ENCODE measurements around the gene ZBTB7A.

The ZBTB7A gene

DNA sequence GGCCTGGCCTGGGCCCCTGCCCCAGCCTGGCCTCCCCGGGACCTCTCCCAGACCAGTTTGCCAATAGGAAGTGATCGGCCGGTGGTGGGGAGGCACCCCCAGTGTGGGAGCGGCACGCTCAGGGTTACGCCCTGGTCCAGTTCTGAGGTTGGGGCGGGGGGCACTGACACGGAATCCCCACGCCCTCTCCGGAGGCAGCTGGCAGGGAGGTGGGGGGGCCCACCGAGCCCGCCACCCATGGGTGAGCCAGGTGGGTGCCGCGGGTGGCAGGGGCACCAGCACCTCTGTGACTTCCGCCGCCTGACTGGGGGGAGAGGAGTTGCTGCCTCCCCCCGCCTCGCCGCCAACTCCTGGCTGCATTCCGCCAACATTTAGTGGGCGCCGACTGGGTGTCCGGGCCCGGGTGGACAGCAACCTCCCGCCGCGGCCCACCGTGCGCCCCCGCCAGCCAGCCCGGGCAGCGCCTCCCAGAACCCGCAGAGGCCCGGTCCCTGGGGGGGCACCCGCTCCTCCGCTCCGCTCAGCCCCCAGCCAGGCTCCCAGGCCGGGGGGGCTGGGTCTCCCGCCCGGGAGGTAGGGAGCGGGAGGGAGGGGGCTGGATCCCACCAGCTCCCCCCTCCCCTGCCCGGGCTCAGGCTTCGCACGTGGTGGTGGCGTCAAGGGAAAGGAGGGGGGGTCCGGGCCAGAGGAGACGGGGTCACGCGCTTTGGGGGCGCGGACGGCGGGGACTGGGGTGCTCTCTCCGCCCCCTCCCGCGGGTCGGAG lies 2.0 kb downstream of the ZBTB7A start (continued):
- TF ChIP-seq, protein P1, sequence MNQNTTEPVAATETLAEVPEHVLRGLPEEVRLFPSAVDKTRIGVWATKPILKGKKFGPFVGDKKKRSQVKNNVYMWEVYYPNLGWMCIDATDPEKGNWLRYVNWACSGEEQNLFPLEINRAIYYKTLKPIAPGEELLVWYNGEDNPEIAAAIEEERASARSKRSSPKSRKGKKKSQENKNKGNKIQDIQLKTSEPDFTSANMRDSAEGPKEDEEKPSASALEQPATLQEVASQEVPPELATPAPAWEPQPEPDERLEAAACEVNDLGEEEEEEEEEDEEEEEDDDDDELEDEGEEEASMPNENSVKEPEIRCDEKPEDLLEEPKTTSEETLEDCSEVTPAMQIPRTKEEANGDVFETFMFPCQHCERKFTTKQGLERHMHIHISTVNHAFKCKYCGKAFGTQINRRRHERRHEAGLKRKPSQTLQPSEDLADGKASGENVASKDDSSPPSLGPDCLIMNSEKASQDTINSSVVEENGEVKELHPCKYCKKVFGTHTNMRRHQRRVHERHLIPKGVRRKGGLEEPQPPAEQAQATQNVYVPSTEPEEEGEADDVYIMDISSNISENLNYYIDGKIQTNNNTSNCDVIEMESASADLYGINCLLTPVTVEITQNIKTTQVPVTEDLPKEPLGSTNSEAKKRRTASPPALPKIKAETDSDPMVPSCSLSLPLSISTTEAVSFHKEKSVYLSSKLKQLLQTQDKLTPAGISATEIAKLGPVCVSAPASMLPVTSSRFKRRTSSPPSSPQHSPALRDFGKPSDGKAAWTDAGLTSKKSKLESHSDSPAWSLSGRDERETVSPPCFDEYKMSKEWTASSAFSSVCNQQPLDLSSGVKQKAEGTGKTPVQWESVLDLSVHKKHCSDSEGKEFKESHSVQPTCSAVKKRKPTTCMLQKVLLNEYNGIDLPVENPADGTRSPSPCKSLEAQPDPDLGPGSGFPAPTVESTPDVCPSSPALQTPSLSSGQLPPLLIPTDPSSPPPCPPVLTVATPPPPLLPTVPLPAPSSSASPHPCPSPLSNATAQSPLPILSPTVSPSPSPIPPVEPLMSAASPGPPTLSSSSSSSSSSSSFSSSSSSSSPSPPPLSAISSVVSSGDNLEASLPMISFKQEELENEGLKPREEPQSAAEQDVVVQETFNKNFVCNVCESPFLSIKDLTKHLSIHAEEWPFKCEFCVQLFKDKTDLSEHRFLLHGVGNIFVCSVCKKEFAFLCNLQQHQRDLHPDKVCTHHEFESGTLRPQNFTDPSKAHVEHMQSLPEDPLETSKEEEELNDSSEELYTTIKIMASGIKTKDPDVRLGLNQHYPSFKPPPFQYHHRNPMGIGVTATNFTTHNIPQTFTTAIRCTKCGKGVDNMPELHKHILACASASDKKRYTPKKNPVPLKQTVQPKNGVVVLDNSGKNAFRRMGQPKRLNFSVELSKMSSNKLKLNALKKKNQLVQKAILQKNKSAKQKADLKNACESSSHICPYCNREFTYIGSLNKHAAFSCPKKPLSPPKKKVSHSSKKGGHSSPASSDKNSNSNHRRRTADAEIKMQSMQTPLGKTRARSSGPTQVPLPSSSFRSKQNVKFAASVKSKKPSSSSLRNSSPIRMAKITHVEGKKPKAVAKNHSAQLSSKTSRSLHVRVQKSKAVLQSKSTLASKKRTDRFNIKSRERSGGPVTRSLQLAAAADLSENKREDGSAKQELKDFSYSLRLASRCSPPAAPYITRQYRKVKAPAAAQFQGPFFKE (tag by site-specific recombination; IDR thresholded peaks at IDR 0.05; ENCODE audit: borderline replicate concordance), result 0 out of 2 replicates have a peak, but pooled peaks have one; percentile 67
- TF ChIP-seq, protein P2, sequence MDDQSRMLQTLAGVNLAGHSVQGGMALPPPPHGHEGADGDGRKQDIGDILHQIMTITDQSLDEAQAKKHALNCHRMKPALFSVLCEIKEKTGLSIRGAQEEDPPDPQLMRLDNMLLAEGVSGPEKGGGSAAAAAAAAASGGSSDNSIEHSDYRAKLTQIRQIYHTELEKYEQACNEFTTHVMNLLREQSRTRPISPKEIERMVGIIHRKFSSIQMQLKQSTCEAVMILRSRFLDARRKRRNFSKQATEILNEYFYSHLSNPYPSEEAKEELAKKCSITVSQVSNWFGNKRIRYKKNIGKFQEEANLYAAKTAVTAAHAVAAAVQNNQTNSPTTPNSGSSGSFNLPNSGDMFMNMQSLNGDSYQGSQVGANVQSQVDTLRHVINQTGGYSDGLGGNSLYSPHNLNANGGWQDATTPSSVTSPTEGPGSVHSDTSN (CRISPR knock-in tag; IDR thresholded peaks at IDR 0.05), result no peak
- no peak for TF ChIP-seq WT1 (tag by site-specific recombination; IDR thresholded peaks at IDR 0.05)
- TF ChIP-seq, protein P3, sequence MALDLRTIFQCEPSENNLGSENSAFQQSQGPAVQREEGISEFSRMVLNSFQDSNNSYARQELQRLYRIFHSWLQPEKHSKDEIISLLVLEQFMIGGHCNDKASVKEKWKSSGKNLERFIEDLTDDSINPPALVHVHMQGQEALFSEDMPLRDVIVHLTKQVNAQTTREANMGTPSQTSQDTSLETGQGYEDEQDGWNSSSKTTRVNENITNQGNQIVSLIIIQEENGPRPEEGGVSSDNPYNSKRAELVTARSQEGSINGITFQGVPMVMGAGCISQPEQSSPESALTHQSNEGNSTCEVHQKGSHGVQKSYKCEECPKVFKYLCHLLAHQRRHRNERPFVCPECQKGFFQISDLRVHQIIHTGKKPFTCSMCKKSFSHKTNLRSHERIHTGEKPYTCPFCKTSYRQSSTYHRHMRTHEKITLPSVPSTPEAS (tag by site-specific recombination; IDR thresholded peaks at IDR 0.05), result no peak
- TF ChIP-seq, protein P4, sequence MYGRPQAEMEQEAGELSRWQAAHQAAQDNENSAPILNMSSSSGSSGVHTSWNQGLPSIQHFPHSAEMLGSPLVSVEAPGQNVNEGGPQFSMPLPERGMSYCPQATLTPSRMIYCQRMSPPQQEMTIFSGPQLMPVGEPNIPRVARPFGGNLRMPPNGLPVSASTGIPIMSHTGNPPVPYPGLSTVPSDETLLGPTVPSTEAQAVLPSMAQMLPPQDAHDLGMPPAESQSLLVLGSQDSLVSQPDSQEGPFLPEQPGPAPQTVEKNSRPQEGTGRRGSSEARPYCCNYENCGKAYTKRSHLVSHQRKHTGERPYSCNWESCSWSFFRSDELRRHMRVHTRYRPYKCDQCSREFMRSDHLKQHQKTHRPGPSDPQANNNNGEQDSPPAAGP (tag by site-specific recombination; IDR thresholded peaks at IDR 0.05), result no peak; the same call in none of the 2 replicates
- TF ChIP-seq ZFP69B (tag by site-specific recombination; IDR thresholded peaks at IDR 0.05), result peak; percentile 69; the same call in 1 of the 2 replicates
- TF ChIP-seq, protein P5, sequence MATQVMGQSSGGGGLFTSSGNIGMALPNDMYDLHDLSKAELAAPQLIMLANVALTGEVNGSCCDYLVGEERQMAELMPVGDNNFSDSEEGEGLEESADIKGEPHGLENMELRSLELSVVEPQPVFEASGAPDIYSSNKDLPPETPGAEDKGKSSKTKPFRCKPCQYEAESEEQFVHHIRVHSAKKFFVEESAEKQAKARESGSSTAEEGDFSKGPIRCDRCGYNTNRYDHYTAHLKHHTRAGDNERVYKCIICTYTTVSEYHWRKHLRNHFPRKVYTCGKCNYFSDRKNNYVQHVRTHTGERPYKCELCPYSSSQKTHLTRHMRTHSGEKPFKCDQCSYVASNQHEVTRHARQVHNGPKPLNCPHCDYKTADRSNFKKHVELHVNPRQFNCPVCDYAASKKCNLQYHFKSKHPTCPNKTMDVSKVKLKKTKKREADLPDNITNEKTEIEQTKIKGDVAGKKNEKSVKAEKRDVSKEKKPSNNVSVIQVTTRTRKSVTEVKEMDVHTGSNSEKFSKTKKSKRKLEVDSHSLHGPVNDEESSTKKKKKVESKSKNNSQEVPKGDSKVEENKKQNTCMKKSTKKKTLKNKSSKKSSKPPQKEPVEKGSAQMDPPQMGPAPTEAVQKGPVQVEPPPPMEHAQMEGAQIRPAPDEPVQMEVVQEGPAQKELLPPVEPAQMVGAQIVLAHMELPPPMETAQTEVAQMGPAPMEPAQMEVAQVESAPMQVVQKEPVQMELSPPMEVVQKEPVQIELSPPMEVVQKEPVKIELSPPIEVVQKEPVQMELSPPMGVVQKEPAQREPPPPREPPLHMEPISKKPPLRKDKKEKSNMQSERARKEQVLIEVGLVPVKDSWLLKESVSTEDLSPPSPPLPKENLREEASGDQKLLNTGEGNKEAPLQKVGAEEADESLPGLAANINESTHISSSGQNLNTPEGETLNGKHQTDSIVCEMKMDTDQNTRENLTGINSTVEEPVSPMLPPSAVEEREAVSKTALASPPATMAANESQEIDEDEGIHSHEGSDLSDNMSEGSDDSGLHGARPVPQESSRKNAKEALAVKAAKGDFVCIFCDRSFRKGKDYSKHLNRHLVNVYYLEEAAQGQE (tag by site-specific recombination; IDR thresholded peaks at IDR 0.05), result peak; percentile 83
- TF ChIP-seq, protein P6, sequence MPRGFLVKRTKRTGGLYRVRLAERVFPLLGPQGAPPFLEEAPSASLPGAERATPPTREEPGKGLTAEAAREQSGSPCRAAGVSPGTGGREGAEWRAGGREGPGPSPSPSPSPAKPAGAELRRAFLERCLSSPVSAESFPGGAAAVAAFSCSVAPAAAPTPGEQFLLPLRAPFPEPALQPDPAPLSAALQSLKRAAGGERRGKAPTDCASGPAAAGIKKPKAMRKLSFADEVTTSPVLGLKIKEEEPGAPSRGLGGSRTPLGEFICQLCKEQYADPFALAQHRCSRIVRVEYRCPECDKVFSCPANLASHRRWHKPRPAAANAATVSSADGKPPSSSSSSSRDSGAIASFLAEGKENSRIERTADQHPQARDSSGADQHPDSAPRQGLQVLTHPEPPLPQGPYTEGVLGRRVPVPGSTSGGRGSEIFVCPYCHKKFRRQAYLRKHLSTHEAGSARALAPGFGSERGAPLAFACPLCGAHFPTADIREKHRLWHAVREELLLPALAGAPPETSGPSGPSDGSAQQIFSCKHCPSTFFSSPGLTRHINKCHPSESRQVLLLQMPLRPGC (tag by site-specific recombination; IDR thresholded peaks at IDR 0.05), result no peak
- no peak for TF ChIP-seq ZNF596 (tag by site-specific recombination; IDR thresholded peaks at IDR 0.05)
- no peak for TF ChIP-seq ZNF132 (tag by site-specific recombination; IDR thresholded peaks at IDR 0.05; ENCODE audit: borderline replicate concordance)
- TF ChIP-seq ZNF830 (tag by site-specific recombination; IDR thresholded peaks at IDR 0.05; ENCODE audit: low read depth), result no peak
- TF ChIP-seq, protein P7, sequence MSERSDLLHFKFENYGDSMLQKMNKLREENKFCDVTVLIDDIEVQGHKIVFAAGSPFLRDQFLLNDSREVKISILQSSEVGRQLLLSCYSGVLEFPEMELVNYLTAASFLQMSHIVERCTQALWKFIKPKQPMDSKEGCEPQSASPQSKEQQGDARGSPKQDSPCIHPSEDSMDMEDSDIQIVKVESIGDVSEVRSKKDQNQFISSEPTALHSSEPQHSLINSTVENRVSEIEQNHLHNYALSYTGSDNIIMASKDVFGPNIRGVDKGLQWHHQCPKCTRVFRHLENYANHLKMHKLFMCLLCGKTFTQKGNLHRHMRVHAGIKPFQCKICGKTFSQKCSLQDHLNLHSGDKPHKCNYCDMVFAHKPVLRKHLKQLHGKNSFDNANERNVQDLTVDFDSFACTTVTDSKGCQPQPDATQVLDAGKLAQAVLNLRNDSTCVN (tag by site-specific recombination; optimal IDR thresholded peaks at IDR 0.05), result peak; percentile 86
- TF ChIP-seq, protein P8, sequence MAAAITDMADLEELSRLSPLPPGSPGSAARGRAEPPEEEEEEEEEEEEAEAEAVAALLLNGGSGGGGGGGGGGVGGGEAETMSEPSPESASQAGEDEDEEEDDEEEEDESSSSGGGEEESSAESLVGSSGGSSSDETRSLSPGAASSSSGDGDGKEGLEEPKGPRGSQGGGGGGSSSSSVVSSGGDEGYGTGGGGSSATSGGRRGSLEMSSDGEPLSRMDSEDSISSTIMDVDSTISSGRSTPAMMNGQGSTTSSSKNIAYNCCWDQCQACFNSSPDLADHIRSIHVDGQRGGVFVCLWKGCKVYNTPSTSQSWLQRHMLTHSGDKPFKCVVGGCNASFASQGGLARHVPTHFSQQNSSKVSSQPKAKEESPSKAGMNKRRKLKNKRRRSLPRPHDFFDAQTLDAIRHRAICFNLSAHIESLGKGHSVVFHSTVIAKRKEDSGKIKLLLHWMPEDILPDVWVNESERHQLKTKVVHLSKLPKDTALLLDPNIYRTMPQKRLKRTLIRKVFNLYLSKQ (tag by site-specific recombination; IDR thresholded peaks at IDR 0.05; ENCODE audit: borderline replicate concordance), result no peak
- TF ChIP-seq, protein P9, sequence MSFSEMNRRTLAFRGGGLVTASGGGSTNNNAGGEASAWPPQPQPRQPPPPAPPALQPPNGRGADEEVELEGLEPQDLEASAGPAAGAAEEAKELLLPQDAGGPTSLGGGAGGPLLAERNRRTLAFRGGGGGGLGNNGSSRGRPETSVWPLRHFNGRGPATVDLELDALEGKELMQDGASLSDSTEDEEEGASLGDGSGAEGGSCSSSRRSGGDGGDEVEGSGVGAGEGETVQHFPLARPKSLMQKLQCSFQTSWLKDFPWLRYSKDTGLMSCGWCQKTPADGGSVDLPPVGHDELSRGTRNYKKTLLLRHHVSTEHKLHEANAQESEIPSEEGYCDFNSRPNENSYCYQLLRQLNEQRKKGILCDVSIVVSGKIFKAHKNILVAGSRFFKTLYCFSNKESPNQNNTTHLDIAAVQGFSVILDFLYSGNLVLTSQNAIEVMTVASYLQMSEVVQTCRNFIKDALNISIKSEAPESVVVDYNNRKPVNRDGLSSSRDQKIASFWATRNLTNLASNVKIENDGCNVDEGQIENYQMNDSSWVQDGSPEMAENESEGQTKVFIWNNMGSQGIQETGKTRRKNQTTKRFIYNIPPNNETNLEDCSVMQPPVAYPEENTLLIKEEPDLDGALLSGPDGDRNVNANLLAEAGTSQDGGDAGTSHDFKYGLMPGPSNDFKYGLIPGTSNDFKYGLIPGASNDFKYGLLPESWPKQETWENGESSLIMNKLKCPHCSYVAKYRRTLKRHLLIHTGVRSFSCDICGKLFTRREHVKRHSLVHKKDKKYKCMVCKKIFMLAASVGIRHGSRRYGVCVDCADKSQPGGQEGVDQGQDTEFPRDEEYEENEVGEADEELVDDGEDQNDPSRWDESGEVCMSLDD (tag by site-specific recombination; IDR thresholded peaks at IDR 0.05), result peak; percentile 54
- TF ChIP-seq BCL11A (tag by site-specific recombination; IDR thresholded peaks at IDR 0.05; ENCODE audit: low read depth), result no peak
- peak; percentile 23; the same call in 1 of the 2 replicates for TF ChIP-seq SP3 (tag by site-specific recombination; IDR thresholded peaks at IDR 0.05)

All from HEK293 (cell line).